ENCODE measurements around the gene PRH2. TPM values are rescaled to one million over a fixed set of nuclear protein-coding genes. Genes with fewer than 3 reads are reported as not detected.

The PRH2 gene
- total and polyA plus RNA-seq, 8 donors, result 0.42 TPM; not detected in 7

DNA sequence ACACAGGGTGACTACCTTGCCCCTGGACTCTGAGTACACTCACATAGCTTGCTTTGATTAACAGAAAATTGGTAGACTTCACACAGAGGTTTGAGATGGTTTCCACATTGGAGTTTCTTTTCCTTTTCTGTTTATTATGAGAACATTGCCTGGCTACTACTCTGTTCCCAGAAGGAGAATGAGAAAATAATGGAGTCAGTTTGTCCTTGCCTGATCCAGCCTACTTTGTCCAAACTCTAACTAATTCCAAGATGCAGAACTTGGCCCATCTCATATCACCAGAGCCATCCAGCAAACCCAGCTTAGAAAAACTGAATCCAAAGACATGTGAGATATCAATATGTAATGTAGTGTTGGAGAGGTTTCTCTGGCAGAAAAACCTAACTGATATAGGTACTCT, 37.3 kb downstream of the PRH2 start:
- no peaks in the 10 kb centered on the region for H3K27me3 ChIP-seq
- no peak overlapping the region for H3K27ac ChIP-seq
- H3K9me3 ChIP-seq, result no peaks in the 10 kb centered on the region
- no peak overlapping the region for H3K4me3 ChIP-seq
- intact Hi-C loops (cut with DNase I), result no loop called here
- no peaks in the 10 kb centered on the region for H3K36me3 ChIP-seq
- H3K4me1 ChIP-seq, result no peaks in the 10 kb centered on the region
- no peak for TF ChIP-seq CTCF (IDR thresholded peaks at IDR 0.05)
- DNase-seq (no peak), FAIRE-seq (no peak), ATAC-seq (no peak)

GRCh38 chr12:10967409-10967808, 38.4 kb downstream of the PRH2 start:
- no peak overlapping the region for H3K27ac ChIP-seq
- H3K36me3 ChIP-seq, result no peaks in the 10 kb centered on the region
- TF ChIP-seq CTCF (IDR thresholded peaks at IDR 0.05), result no peak
- no peak overlapping the region for H3K4me3 ChIP-seq
- no peak for ATAC-seq
- no peaks in the 10 kb centered on the region for H3K27me3 ChIP-seq
- FAIRE-seq, result no peak
- no peak for DNase-seq
- WGBS, 2 donors, result 68 to 75% methylated on average over 2 of the region's 2 CpGs
- intact Hi-C loops (cut with DNase I), result no loop called here
- no peaks in the 10 kb centered on the region for H3K4me1 ChIP-seq
- H3K9me3 ChIP-seq, result no peaks in the 10 kb centered on the region

- 65 to 71% methylated on average over 15 of the region's 15 CpGs for WGBS, 2 donors
- H3K27ac ChIP-seq, result no peak overlapping the region
- FAIRE-seq (no peak), DNase-seq (peak in 3 of 6 donors; percentile 7 to 19 (median 15)), ATAC-seq (peak; percentile 27 to 78 (median 58))
- H3K36me3 ChIP-seq, result no peaks in the 10 kb centered on the region
- H3K4me3 ChIP-seq, result no peak overlapping the region
- intact Hi-C loops (cut with DNase I), result no loop called here
- H3K9me3 ChIP-seq, result no peaks in the 10 kb centered on the region
- no peaks in the 10 kb centered on the region for H3K27me3 ChIP-seq
- H3K4me1 ChIP-seq, result no peaks in the 10 kb centered on the region
- no peak for TF ChIP-seq CTCF (IDR thresholded peaks at IDR 0.05)
Observed at GRCh38 chr12:10968765-10969456, 39.9 kb downstream of the PRH2 start.

- intact Hi-C loops (cut with DNase I), result no loop called here
Observed at GRCh38 chr12:10974965-10975364, 45.9 kb downstream of the PRH2 start.

More at GRCh38 chr12:10974965-10975364, 45.9 kb downstream of the PRH2 start:
- no peak overlapping the region for H3K4me3 ChIP-seq
- FAIRE-seq (no peak), DNase-seq (no peak), ATAC-seq (no peak)
- 91 to 94% methylated on average over 3 of the region's 3 CpGs for WGBS, 2 donors
- H3K9me3 ChIP-seq, result no peaks in the 10 kb centered on the region
- H3K36me3 ChIP-seq, result no peaks in the 10 kb centered on the region
- no peak overlapping the region for H3K27ac ChIP-seq
- no peaks in the 10 kb centered on the region for H3K27me3 ChIP-seq
- TF ChIP-seq CTCF (IDR thresholded peaks at IDR 0.05), result no peak
- no peaks in the 10 kb centered on the region for H3K4me1 ChIP-seq

All from pancreas (tissue), 10 donors.